ENCODE measurements around the gene ZNF470. TPM values are rescaled to one million over a fixed set of nuclear protein-coding genes. Genes with fewer than 3 reads are reported as not detected.

ZNF470 gene
- total RNA-seq, 1 experiment from 2014 or later, result 1.6 TPM

DNA sequence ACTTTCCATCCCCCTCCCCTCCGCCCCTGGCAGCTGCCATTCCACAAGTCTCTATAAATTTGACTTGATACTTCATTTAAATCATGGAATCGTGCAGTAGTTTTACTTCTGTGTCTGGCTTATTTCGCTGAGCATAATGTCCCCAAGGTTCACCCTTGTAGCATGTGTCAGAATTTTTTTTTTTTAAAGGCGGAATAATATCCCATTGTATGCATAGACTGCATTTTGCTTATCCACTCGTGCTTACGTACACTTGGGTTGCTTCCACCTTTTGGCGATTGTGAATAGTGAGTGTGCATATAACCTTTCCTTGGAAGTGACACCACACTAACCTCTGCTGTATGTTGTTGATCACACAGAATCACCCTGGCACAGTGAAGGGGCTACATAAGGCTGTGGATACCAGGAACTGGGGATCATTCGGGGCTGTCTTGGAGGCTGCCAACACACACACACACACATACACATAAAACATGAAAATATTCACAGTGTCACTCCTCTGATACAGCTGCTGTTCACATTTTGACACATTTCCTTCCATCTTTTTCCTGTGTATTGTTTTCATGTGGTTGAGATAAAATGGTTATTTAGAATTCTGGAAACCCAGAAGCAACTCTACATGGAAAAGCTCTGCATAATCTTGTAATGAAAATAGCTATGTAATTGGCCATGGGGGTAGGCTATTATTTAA, 41.2 kb downstream of the ZNF470 start:
- no peak for DNase-seq (ENCODE audit: low spot score)

DNA sequence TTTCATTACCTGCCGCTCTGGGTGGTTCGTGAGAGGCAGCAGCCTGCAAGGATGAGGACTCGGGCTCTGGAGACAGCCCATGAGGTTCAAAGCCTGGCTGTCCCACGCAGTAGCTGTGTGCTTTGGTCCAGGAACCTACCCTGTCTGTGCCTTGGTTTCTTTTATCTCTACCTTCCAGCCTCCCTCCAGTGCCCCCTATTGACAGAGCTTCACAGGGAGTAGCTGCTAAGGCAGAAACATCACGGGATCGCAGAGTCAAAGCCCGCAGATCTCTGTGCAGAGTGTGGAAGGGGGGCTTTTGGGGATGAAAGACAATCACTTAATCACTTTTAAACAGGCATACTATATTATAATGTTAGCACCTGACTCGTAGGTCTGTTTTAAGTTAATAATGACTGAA, 44.0 kb downstream of the ZNF470 start:
- DNase-seq (ENCODE audit: low spot score), result no peak

DNA sequence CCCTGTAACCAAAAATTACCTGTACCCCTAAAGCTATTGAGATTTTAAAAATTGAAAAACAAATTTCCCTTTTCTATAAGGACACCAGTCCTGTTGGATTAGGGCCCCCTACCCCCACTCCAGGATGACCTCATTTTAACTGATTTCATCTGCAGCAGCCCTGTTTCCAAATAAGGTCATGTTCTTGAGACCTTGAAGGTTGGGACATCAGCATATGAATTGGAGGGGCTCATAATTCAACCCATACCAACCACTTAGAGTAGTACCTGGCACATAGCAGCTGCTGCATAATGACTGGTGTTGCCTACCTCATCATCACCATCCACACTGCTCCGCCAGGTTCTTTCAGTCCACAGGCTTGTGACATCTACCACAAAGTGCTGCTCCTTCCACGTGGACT, 45.5 kb downstream of the ZNF470 start:
- DNase-seq (ENCODE audit: low spot score), result no peak

DNA sequence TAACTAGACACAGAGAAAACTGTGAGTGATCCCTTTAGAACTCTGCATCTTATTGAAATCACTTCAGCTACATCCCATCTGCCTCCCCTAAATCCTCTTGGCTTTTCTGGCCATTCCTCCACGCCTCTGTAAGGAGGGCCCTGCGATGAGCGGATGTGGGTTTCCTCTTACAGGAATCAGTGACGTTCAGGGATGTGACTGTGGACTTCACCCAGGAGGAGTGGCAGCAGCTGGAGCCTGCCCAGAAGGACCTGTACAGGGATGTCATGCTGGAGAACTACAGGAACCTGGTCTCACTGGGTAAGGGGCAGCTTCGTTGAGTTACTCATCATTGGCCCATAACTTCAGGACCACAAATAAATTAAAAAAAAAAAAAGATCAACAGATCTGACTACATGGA, 46.4 kb downstream of the ZNF470 start:
- no peak for DNase-seq (ENCODE audit: low spot score)

DNA sequence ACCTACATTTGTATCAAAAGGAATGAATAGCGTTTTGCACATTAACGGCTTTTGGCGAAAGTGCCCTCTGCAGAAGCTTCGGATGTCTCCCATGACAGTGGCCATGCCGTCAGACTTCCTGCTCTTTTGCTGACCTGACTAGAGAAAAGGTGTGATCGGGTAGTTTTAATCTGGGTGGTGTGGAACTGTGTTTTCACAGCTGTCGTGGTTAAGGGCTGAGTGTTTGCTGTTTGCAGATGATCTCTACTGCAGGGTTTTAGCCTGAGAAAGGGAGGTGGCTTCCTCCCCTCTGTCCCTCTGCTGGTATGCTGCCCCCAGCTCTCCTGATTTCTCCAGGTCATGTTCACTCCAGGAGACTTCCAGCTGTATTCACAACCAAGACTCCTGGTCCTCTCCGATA, 50.3 kb downstream of the ZNF470 start:
- no peak for DNase-seq (ENCODE audit: low spot score)

DNA sequence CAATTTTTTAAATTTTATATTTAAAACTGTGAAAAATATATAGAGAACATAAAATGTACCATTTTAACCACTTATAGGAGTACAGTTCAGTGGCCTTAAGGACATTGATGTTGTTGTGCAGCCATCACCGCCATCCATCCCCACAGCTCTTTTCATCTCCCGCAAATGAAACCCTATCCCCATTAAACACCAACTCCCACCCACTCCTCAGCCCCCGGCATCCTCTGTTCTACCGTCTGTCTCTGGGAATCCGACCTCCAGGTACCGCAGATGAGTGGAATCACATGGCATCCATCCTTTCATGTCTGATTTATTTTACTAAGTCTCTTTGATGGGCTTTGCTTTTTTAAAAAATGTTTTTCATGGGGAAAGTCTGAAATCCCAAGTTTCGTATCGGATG, 51.9 kb downstream of the ZNF470 start:
- no peak for DNase-seq (ENCODE audit: low spot score)

DNA sequence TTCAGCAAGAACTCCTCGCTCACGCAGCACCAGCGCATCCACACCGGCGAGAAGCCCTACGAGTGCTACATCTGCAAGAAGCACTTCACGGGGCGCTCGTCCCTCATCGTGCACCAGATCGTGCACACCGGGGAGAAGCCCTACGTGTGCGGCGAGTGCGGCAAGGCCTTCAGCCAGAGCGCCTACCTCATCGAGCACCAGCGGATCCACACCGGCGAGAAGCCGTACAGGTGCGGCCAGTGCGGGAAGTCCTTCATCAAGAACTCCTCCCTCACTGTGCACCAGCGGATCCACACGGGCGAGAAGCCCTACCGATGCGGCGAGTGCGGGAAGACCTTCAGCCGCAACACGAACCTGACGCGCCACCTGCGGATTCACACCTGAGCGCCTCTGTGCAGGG, 55.1 kb downstream of the ZNF470 start:
- no peak for DNase-seq (ENCODE audit: low spot score)

DNA sequence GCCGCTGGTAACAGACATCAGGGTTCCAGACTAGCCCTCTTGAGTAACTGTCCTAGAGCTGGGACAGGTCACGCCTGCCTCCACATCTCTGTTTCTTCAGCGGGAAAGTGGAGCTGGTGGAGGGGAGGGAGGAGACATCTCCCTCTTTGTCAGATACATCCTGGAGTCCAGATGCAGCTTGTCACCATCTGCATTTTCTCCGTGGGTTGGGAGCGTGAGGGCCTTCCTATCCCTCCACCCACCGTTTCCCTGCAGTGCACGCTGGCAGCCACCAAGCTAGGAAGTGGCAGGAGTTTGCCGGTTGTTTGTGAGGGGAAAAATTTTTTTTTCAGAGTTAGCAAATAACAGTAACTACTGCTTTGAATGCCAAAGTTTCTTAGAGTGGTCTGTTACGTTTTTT, 55.7 kb downstream of the ZNF470 start:
- DNase-seq (ENCODE audit: low spot score), result no peak

DNA sequence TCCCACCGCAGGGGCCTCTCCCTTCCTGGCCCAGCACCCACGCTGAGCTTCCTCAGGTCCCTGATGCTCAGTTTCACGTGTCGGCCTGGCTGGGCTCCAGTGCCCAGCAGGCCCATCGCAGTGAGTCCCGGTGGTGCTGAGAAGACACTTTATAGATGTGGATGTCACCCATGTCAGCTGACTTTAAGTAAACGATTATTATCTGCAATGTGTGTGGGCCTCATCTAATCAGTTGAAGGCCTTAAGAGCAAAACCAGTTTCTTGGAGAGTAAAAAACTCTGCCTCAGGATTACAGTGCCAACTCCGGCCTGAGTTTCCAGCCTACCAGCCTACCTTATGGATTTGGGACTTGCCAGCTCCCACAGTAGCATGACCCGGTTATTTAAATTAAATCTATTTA, 58.4 kb downstream of the ZNF470 start:
- no peak for DNase-seq (ENCODE audit: low spot score)

DNA sequence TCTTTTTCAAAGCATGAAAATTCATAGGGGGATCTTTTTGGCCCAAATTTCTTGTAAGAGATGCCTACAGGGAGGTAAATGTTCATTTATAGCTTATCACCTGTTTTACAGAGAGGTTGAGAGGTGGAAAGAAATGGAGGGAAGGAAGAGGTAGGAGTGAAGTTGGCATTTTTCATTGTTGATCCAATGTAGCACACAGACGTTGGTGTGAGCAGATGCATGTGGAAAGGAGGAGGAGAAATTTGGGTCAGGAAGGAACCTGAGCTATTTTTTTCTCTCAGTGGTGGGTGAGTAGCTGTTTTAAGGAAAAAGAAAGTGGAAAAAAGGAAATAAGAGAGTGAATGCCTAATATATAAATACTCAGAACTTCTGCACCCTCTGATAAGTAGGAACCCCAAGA, 65.8 kb downstream of the ZNF470 start:
- no peak for DNase-seq (ENCODE audit: low spot score)

DNA sequence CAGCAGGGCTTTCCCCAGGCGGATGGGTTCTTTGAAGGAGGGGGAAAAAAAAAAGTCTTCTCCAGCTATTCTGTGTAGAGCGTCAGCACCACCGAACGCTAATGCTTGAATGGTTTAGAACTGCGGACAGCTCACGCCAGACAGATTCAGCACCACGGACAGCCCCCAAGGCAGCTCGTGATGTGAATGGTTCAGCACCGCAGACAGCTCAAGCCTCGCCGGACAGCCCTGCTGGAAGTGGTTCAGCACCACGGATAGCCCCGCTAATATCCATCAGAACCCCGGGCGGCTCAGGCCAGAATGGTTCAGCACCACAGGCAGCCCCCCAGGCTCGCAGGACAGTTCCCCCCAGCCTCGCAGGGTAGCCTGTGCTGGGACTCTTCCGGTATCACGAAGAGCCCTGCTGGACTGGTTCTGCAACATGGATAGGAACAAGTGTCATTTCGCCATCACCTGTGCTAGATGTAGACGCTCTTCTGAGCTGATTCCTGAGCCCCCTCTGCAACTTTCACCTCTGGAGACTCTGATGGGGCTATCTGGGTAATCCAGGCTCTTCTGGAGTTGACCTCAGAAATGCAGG, 70.8 kb downstream of the ZNF470 start:
- DNase-seq (ENCODE audit: low spot score), result peak; percentile 88

Other genes with a start within 250 kb of the ZNF470 start
- gene ZNF582, start 173.9 kb upstream of the ZNF470 start, total RNA-seq (2014; rRNA removed; shearing (Covaris generic)), result 6.8 and 8.8 TPM in 2 replicates
- gene ZNF583, start 163.1 kb upstream of the ZNF470 start, total RNA-seq (2014; rRNA removed; shearing (Covaris generic)), result 10.6 and 12.4 TPM in 2 replicates
- gene ZNF667, start 90.1 kb upstream of the ZNF470 start, total RNA-seq (2014; rRNA removed; shearing (Covaris generic)), result 2.9 and 6.4 TPM in 2 replicates
- gene ZNF471, start 59.6 kb upstream of the ZNF470 start, total RNA-seq (2014; rRNA removed; shearing (Covaris generic)), result 1.4 and 1.6 TPM in 2 replicates
- gene ZFP28, start 28.5 kb upstream of the ZNF470 start, total RNA-seq (2014; rRNA removed; shearing (Covaris generic)), result 3.9 and 4.7 TPM in 2 replicates
- gene ZNF71, start 27.8 kb downstream of the ZNF470 start, total RNA-seq (2014; rRNA removed; shearing (Covaris generic)), result 11.5 and 13.2 TPM in 2 replicates
- gene SMIM17, start 75.7 kb downstream of the ZNF470 start, total RNA-seq (2014; rRNA removed; shearing (Covaris generic)), result not detected in 2 replicates
- gene ZNF835, start 104.3 kb downstream of the ZNF470 start, total RNA-seq (2014; rRNA removed; shearing (Covaris generic)), result 0.04 TPM in 1 of 2 replicates, not detected in the other